GM12801 (cell line): ENCODE results near the gene CDHR3.

Source experiments
- TF ChIP-seq, protein P1 (sequence below): IDR thresholded peaks from one replicate; pipeline ENCODE4 v1.5.1; 2011; ENCODE audit warnings: control low read depth; ENCODE audit not compliant: insufficient read length; ENCODE audit errors: extremely low read depth

CDHR3 gene

DNA sequence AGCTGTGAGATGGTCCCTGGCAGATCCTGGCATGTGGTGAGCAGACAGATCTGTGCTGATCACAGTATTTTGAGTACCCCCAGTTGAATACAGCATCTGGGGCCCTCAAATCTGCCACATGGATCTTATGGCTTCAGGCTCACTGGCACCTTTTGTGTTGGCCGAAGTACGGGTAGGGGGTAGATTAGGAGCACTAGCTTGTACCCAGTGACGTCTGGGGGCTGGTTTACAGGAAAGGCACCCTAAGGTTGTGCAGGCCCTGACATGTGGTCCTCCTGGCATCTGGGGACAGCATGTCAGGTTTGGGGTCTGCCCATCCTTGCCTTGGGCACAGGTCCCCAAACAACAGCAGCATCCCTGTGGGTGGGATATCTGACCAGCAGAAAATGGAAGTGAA lies 95.9 kb downstream of the CDHR3 start:
- TF ChIP-seq, protein P1, sequence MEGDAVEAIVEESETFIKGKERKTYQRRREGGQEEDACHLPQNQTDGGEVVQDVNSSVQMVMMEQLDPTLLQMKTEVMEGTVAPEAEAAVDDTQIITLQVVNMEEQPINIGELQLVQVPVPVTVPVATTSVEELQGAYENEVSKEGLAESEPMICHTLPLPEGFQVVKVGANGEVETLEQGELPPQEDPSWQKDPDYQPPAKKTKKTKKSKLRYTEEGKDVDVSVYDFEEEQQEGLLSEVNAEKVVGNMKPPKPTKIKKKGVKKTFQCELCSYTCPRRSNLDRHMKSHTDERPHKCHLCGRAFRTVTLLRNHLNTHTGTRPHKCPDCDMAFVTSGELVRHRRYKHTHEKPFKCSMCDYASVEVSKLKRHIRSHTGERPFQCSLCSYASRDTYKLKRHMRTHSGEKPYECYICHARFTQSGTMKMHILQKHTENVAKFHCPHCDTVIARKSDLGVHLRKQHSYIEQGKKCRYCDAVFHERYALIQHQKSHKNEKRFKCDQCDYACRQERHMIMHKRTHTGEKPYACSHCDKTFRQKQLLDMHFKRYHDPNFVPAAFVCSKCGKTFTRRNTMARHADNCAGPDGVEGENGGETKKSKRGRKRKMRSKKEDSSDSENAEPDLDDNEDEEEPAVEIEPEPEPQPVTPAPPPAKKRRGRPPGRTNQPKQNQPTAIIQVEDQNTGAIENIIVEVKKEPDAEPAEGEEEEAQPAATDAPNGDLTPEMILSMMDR = no peak

DNA sequence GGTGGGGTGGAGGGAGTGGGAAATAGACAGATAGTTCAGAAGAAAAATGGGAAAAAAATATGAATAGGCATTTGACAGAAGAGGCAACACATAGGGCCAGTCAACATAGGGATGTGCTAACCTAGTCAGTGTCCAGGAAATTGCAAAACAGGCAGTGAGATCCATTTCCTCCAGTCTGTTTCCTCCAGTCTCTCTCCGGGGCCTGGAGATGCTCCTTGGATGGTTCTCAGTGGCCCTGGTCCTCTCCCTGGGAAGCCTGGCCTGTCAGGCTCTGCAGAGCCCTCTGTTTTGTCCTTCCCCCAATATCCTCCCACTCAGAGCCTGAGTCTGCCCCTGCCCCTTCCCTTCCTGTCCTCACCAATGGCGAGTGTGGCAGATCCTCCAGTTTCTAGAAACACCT lies 96.5 kb downstream of the CDHR3 start:
- TF ChIP-seq, protein P1 = no peak

DNA sequence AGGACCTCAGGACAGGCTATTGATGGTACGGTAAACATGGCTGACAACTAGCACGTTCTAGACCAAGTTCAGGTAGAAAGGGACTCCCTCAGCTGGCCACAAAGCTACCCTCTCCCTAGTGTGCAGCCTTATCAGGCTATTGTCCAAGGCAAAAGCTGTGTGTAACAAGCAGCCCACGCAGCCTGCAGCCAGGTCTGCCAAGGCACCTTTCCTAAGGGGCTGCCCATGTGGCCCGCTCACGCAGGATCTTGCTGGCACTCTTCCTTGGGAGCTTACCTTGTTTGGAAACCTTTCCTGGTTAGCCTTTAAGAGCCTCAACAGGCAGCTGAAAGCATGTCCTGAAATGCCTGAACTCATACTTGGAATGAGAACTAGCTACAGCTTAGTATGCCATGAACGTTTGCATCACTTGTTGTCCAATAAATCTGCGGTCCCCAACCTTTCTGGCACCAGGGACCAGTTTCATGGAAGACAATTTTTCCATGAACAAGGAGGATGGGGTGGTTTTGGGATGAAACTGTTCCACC lies 97.4 kb downstream of the CDHR3 start:
- TF ChIP-seq, protein P1 = no peak

DNA sequence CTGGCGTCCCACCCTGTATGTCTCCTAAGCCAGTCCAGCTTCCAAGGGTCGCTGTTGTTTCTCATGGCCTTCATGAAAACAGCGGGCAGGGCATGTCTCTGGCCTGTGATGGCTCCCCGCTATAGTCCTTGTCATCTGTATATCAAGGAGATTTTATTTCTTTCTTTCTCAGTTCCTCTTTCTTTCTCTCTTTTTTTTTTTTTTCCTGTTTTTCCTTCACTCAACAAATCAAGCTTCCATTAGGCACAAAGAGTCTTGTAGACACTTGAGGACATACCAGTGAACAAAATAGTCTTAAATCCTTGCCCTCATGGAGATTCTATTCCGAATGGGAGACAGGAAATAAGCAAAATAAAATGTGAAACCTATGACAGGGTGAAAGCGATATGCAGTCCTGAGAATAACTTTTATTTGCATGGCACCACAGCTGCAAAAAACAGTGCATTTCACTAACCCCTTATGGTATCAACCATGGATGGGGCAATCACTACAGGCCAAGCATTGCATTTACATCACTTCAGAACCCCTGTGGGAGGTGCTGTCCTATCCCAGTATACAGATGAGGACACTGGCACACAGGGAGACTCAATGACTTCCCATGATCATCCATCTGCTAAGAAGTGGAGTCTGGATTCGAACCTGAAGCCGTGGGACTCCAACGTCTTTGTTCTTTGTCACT lies 98.4 kb downstream of the CDHR3 start:
- TF ChIP-seq, protein P1 = no peak

DNA sequence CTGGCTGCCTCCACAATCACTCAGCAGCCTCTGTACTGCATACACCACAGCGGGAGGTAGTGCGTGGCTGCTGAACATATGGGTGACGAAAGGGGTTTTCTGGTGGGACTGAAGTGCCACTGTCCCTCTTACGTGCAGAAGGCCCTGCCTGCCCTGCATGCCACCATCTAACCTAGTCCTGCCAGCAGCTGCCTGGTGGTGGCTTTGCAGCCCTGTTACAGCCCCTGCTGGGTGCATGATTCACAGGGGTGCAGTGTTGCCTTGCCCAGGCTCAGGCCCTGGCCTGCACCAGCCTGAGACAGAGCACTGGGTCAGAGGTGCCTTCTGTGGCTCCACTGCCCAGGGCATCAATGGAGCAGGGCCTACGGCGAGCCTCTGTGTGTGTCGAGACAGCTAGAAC lies 98.9 kb downstream of the CDHR3 start:
- TF ChIP-seq, protein P1 = no peak

DNA sequence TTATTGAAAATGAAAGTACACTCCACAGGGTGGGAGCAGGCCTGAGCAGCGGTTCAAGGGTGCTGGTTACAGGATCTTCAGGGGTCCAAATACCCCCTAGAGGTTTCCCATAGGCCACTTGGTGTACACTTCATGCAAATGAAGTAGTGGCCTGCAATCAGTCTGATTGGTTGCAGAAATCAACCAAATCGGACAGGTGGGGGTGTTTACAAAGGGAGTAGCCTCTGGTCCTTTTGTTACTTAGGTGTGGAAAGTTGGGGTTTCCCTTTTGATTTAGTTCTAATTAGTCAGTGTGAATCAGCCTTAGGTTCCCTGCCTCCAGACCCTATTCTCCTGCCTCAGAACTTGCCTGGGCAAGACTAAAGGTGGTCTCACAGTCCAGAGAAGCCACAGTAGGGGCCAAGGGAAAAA lies 99.5 kb downstream of the CDHR3 start:
- TF ChIP-seq, protein P1 = no peak

DNA sequence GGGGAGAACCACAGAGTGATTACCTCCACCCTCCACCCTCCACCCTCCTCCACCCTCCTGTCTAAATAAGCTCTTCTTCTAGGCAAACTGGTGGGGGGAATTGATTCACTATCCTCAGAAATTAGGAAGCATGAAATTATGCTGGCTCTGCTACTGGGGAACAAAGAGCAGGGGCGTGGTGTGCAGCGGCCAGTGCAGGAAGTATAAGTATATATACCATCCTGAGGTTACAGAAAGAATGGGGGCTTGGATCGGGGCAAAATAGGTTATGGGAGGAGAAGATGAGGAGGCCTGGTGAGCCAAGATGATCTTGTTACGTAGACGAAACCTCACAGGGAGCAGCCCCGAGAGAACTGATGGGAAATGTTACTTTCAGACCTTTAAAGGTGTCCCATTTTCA lies 100.0 kb downstream of the CDHR3 start:
- TF ChIP-seq, protein P1 = no peak
